GM13977 (cell line): Measurements from ENCODE around the gene NIPAL1.

ENCODE experiments used
- DNase-seq: peaks from one replicate; pipeline ENCODE4 v3.0.0; 2012; ENCODE audit warnings: low spot score
- in situ Hi-C: fragments of 300-500 bp; cut with MboI; formaldehyde crosslinking; loops from one replicate; pipeline ENCODE4 v1.12.0; 2022; ENCODE audit warnings: low sequenced_read_pairs, low pct_unique_long_range_greater_than_20kb, mixed read lengths, inconsistent platforms; ENCODE audit not compliant: unreplicated experiment
- TF ChIP-seq, protein P1 (sequence below): IDR thresholded peaks from 2 replicates; pipeline ENCODE4 v1.5.1; 2012; ENCODE audit warnings: mild to moderate bottlenecking, control low read depth; ENCODE audit not compliant: insufficient read depth; ENCODE audit errors: extremely low read depth, missing control alignments

The NIPAL1 gene

DNA sequence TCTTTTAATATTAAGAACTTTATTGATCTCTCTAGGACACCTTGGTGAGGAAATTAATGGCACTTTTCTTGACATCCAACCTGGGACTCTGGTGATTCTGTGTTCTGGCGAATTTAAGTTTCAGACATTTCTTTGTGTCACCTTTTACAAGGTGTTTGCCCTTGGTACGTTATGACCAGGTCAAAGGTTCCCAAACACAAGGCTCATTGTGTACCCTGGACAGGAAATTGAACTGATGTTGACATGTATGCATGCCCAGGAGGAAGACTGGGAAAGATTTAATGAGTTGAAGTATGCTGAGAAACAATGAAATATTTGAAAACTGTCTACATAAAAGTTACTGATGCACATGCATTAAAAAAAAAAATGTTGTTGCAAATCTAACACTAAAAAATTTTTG, 22.1 kb downstream of the NIPAL1 start:
- no peak for DNase-seq
- TF ChIP-seq, protein P1, sequence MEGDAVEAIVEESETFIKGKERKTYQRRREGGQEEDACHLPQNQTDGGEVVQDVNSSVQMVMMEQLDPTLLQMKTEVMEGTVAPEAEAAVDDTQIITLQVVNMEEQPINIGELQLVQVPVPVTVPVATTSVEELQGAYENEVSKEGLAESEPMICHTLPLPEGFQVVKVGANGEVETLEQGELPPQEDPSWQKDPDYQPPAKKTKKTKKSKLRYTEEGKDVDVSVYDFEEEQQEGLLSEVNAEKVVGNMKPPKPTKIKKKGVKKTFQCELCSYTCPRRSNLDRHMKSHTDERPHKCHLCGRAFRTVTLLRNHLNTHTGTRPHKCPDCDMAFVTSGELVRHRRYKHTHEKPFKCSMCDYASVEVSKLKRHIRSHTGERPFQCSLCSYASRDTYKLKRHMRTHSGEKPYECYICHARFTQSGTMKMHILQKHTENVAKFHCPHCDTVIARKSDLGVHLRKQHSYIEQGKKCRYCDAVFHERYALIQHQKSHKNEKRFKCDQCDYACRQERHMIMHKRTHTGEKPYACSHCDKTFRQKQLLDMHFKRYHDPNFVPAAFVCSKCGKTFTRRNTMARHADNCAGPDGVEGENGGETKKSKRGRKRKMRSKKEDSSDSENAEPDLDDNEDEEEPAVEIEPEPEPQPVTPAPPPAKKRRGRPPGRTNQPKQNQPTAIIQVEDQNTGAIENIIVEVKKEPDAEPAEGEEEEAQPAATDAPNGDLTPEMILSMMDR: no peak
- in situ Hi-C loops: no loop called here

DNA sequence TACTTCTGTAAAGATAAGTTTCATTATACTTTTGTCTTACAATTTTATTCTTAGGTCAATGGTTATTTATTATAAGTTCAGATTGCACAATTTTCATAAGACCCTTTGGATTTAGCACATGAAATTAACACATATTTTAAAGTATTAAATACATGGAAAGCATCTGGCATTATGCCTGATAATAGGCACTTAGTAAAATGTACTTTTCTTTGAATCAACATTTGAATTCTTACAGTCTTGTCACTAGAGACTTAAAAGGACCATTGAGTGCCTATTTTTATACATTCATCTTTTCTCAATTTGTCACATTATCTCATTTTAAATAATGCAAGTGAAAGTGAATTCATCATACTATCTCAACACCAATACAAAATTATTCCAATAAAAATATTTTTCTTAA, 23.0 kb downstream of the NIPAL1 start:
- TF ChIP-seq, protein P1: no peak
- in situ Hi-C loops: no loop called here
- DNase-seq: no peak

DNA sequence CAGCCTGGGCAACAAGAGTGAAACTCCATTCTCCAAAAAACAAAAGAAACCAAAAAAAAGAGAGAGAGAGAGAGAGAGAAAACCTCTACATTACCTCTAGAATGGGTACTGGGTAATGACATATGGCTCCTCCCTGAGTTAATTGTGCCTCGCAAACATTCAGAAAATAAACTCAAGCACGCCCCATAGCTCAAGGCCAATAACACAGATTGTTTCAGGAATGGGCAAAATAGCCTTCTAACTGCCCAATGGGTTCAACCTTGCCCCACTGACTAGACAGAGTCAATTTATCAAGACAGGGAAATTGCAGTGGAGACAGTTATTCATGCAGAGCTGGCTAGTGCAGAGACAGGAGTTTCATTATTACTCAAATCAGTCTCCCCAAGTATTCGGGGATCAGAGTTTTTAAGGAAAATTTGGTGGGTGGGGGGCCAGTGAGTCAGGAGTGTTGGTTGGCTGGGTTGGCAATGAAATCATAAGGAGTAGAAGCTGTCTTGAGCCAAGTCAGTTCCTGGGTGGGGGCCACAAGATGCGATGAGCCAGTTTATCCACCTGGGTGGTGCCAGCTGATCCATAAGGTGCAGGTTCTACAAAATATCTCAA, 25.1 kb downstream of the NIPAL1 start:
- in situ Hi-C loops: no loop called here
- TF ChIP-seq, protein P1: no peak
- no peak for DNase-seq

DNA sequence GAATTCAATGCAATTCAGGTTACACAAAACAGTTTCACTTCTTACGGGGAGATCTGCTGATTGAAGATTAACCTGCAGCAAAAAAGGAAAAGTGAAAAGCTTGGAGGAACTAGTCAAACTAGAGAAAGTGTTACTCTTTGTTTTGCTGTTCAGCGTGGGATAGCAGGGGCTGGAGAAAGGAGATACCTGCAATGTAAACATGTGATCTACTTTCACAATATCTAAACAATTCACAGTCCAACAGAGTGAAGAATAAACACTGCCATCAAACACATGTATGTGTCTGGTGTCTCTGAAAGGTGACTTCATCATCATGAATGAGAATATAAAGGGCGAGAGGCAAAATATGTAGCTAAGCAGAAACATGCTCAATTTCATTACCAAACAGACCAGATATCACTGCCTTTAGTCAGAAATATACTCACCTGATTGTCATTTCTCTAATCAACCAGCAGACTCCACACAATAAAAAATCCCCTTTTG, 26.4 kb downstream of the NIPAL1 start:
- in situ Hi-C loops: no loop called here
- TF ChIP-seq, protein P1: no peak
- DNase-seq: no peak

DNA sequence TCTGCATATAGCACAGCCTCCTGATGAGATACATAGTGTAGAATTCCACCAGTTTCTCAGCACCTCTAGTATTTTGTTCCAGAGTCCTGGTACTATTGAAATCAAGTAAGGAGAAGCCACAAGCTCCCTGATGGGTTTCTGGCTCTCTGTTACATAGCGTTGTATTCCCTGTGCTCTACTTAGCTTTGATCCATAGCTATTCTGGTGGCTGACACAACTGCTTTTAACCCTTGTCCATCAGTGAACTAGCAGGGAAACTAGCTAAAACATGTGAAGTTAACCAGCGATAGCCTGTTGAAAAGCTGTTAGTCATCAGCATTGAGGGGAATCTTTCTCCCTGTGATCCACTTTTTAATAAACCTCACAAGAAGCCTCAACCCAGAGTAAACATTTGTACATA, 26.9 kb downstream of the NIPAL1 start:
- in situ Hi-C loops: no loop called here
- TF ChIP-seq, protein P1: no peak

DNA sequence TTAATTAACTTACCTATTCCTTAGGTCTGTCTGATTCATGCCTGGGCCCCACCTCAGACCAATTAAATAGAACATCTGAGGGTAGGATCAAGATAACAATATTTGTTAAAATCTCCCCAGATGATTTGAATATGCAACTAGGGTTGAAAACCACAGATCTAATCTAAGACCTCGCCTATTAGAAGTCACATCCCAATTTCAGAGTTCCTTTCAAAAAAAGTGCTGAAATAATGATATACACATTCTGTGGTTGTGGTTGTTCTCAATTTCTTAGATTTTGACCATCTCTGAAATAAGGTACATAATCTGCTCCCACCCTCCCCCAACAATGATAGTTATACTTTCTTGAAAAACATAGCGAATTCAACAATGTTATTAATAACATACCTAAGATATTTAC, 27.7 kb downstream of the NIPAL1 start:
- DNase-seq: no peak
- TF ChIP-seq, protein P1: no peak
- in situ Hi-C loops: no loop called here

More for the DNA sequence above, 26.9 kb downstream of the NIPAL1 start:
- DNase-seq: no peak

DNA sequence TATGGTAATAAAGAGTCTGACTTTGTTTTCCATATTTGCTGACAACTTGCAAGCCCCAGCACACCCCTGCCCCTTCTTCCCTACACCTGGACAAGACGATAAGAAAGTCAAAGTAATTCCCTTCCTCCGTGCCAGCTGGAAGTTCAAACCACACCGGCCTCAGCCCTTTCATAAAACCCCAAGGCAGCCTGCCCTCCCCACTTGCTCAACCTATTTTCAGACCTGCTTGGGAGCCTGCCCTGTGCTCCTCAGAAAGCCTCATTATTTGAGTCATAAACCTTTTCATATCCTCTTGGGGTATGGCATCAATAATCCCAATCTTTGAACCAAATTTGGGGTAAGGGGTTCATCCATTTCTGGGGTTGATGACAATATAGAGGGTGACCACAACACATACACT, 29.5 kb downstream of the NIPAL1 start:
- DNase-seq: no peak
- in situ Hi-C loops: no loop called here
- TF ChIP-seq, protein P1: no peak
